Right hindlimb (tissue), 1 donor: ENCODE measurements around the gene ARHGEF4.

Experiments
- DNase-seq: peaks from one replicate; pipeline ENCODE4 v3.0.0-alpha.2; 2018

ARHGEF4 gene

DNA sequence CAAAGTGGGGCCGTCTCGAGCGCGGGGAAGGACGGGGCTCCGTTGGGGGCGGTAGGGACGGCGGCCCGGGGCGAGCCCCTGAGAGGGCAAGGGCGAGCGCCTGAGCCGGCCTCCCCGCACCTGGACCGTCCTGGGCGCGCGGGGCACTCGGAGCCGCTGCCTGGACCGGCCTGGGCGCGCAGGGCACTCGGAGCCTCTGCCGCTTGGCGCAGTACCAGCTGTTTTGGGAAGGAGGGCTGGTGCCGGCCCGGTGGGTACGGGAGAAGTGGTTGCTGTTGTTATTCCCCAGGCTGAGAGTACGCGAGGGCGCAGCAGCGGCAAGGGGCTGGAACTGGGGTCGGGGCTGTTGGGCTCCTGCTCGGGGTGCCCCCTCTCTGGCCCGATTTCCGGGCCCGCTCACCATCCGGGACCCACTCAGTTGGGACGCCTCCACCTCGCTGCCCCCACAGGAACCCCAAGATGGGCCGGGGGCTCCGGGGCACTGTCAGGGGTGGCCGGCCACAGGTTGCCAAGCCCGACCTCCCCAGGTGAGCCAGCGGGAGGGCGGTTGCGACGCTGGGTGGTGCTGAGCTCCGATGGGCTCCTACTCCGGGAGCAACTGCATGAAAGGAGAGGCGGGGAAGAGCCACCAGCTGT lies 579 bp downstream of the ARHGEF4 start:
- peak; percentile 14 for DNase-seq

GRCh38 chr2:130837811-130838565 lies 1.3 kb downstream of the ARHGEF4 start:
- DNase-seq, result peak; percentile 7

- peak; percentile 6 for DNase-seq
Measured at GRCh38 chr2:130839011-130839780, 2.5 kb downstream of the ARHGEF4 start.

- peak; percentile 0 for DNase-seq
Measured at GRCh38 chr2:130840506-130840905, 3.8 kb downstream of the ARHGEF4 start.

DNA sequence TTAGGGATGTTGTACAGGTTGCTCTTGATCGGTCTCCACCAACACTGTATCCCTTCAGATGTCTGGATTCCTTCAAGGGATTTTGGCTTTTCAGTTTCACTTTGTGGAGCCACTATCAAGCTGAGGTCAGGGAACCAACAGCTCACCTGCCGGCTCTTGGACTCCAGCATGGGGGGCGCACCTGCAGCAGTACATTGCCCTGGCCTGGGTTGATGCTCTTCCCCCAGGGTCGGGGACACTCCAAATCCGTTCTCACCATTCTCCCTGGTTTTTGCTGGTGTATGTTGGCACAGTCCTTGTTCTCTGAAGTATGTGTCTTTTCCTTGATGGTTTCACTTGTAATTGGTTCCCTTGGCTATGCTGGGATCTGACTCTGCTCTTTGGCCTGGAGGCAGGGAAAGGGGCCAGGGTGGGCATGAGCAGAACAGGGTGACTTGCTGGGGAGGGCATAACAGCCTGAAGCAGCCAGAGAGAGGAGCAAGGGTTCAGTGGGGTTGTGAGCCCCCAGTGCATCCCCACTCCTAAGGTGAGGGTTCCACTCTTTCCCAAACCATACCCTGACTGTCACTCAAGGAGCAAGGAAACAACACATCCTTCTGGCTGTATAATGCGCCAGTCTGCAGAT lies 5.1 kb downstream of the ARHGEF4 start:
- DNase-seq, result no peak

GRCh38 chr2:130842770-130843169 lies 6.1 kb downstream of the ARHGEF4 start:
- DNase-seq, result peak; percentile 4

DNA sequence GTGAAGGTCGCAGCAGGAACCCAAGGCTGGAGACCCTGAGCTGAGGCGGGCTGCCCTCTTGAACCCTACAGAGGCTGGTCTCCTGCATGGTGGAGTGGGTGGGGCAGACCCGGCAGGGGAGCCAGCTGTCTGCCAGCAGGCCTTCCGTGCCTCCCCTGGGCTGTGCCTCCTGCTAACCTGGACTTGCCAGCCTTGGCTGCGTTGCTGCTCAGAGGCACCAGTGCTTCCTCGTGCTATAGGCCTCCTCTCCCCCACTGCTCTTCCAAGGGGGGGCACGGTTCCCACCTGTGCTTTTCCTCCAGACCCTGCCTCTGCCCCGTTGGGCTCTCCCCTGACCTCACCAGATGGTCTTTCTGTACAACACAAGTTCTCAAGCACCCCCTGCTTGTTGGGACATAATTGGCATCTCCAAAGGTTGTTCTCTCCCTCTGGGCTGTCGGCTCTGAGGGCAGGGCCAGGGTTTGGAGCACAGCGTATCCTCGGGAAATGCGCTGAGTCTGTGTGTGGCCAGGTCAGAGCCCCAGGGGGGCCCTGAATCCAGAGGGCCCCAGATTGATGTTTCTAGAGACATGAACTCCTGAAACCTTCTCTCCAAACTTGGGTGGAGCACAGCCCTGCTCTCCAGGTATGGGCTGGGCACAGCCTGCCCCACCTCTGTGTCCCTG lies 6.7 kb downstream of the ARHGEF4 start:
- no peak for DNase-seq

- DNase-seq, result no peak
Measured at GRCh38 chr2:130844161-130844560, 7.4 kb downstream of the ARHGEF4 start.

- DNase-seq, result no peak
Measured at GRCh38 chr2:130845505-130846085, 8.9 kb downstream of the ARHGEF4 start.

- no peak for DNase-seq
Measured at GRCh38 chr2:130846233-130846632, 9.5 kb downstream of the ARHGEF4 start.

- no peak for DNase-seq
Measured at GRCh38 chr2:130846686-130847375, 10.1 kb downstream of the ARHGEF4 start.

- DNase-seq, result no peak
Measured at GRCh38 chr2:130847776-130848525, 11.2 kb downstream of the ARHGEF4 start.

- DNase-seq, result no peak
Measured at GRCh38 chr2:130848526-130849210, 12.0 kb downstream of the ARHGEF4 start.

GRCh38 chr2:130849896-130850787 lies 13.4 kb downstream of the ARHGEF4 start:
- DNase-seq, result no peak

- DNase-seq, result no peak
Measured at GRCh38 chr2:130850788-130851623, 14.3 kb downstream of the ARHGEF4 start.

DNA sequence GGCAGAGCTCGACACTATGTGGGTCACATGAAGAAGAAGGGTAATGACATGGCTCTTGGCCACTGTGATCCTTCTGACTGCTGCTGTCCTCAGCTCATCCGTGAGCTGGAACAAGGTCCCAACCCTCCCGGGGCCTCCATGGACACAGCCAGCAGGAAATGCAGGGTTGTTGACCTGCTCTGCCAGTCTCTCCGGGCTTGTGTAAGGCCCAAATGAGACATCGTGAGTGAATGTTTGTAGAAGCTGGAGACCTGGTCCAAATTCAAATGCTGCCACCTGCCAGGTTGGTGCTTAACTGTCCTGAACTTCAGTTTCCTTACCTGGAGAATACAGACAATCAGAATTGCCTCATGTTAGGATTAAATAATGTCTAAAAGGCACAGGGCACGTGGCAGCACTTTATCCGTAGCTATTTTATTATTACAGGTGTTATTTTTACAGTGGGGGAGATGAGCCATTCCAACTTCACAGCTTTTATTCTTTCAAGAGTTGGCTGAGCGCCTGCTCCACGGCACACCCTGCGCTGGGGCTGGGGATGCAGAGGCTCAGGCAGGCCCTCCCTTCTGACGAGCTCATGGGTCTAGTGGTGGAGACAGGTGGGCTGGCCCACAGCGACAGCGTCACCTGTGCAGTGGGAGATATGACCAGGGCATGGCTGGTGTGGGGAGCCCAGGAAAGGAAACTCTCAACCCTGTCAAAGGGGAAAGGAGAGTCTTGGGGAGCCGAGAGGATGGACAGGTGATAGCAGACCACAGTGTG lies 15.1 kb downstream of the ARHGEF4 start:
- no peak for DNase-seq

DNA sequence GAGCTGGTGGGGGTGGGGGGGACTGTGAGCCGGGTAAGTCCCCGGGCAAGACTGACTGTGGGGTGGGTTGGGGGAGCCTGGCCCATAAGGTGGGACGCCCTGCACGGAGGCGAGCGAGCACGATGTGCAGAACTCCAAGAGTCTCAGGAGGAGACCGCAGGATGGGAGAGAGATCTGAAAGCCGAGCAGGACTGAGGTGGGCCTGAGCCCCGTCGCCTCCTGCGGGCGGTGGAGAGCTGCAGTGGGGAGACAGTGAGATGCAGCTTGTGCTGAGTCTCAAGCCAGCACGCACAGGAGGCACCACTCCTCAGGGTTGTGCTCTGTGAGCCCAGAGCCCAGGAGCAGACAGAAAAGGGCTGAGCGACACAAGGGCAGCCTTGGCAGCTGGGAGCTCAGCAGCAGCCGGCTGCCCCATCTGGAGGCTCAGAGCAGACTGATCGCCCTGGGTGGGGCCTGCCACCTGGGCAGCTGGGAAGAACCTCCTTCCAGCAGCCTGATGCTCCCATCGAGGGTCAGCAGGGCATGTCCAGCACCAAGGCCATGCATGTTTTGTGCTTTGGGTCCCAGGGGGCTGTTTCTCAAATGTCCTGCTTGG lies 15.9 kb downstream of the ARHGEF4 start:
- DNase-seq, result no peak
